Stomach smooth muscle (tissue), 2 donors: ENCODE results near the gene FOSL2.
A peak's percentile ranks its signal among the peaks of the same experiment; 100 is the strongest.

Source experiments
- H3K27ac ChIP-seq: one replicate; pipeline ENCODE4 v1.7.0; 2013; ENCODE audit warnings: mild to moderate bottlenecking, low read length, inconsistent platforms
- H3K27me3 ChIP-seq, 2 donors: one replicate each; pipeline ENCODE4 v1.7.0; 2013; ENCODE audit warnings: low read length in 2 of 2; ENCODE audit not compliant: insufficient read depth in 2 of 2, control insufficient read depth in 1 of 2
- H3K36me3 ChIP-seq, 2 donors: one replicate each; pipeline ENCODE4 v1.7.0; 2013; ENCODE audit warnings: low read length in 2 of 2; ENCODE audit not compliant: control insufficient read depth in 2 of 2, insufficient read depth in 2 of 2
- H3K4me1 ChIP-seq: one replicate; pipeline ENCODE4 v1.7.0; 2013; ENCODE audit warnings: low read length; ENCODE audit not compliant: control insufficient read depth, insufficient read depth
- H3K4me3 ChIP-seq, 2 donors: one replicate each; pipeline ENCODE4 v1.7.0; 2013; ENCODE audit warnings: low read length in 2 of 2
- H3K9ac ChIP-seq, 2 donors: one replicate each; pipeline ENCODE4 v1.7.0; 2013; ENCODE audit warnings: low read length in 2 of 2, mild to moderate bottlenecking in 1 of 2
- H3K9me3 ChIP-seq, 2 donors: one replicate each; pipeline ENCODE4 v1.7.0; 2013; ENCODE audit warnings: low read length in 2 of 2; ENCODE audit not compliant: control insufficient read depth in 2 of 2
- donor health status: healthy.
- donor health status: Pancreatic carcinoma.

The FOSL2 gene

DNA sequence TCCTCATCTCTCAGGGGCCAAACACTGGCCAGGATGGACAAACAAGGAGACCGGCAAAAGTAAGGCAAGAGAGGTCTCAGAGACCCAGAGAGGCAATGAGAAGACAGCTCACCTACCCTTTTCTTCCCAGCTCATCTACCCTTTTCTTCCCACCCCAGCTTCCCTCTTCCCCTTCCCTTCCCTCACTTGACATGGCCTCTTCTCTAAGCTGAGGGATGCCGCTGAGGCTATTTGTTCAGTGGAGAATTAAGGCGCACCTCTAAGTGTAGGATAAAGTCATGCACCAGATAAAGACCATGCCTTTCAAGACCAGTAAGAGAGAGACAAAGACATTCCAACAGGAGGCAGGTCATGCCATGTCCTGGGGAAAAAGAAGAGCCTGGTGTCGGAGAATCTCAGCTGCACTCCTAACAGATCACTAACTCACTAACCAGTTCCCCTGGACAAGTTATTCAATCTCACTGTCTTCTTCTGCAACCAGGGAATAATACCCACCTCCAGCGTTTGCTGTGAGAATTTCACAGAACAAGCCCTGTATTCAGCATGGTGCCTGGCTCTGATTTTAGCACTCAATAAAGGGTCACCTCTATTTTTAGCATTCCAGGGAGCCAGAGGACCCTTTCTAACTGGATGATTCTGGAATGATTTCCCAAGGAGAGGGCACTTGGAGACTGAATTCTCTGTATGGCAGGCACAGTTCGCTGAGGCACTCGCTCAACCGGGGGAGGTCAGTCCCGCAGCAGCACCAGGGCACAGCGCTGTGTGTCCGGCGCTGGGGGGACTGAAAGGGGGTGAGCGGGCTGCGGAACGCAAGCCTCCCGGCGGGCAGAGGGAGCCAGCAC, 3.0 kb upstream of the FOSL2 start:
- Histone ChIP-seq H3K9ac (peak overlapping the region; percentile 84 to 98), H3K4me3 (peak overlapping the region; percentile 58 to 95)

DNA sequence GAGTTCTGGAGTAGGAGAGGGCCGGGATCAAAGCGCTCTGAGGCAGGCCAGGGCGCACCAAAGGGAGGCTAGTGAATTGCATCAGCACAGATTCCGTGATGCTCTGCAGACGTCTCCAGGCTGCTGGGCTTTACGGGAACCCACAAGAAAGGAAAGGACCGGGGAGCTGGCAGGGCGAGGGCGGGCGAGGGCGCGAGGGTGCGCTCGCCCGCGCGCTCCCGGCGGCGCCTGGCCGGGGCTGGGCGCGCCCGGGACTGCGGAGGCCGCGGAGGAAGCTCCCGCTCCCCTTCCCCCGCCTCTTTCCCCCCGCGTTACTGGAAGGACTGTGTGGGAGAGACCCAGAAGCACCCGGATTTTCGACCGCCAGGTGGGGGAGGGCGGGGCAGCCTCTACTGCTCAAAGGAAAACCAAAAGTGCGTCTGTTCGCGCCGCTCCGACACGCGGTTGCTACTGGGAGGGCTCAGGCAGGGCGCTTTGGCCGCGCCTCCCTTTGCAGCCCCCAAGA, 2.4 kb upstream of the FOSL2 start:
- peaks cover 20% of the 10 kb centered on the region for H3K4me1 ChIP-seq
- no peaks in the 10 kb centered on the region for H3K27me3 ChIP-seq
- H3K9me3 ChIP-seq, result no peaks in the 10 kb centered on the region
- H3K9ac ChIP-seq, result peak overlapping the region; percentile 98 to 99
- peak overlapping the region; percentile 71 to 95 for H3K4me3 ChIP-seq
- peaks cover 0 to 3% of the 10 kb centered on the region in 2 donors for H3K36me3 ChIP-seq
- H3K27ac ChIP-seq, result peak overlapping the region; percentile 100

More for the DNA sequence above, 3.0 kb upstream of the FOSL2 start:
- no peaks in the 10 kb centered on the region for H3K9me3 ChIP-seq
- no peaks in the 10 kb centered on the region for H3K36me3 ChIP-seq
- no peaks in the 10 kb centered on the region for H3K27me3 ChIP-seq
- peak overlapping the region; percentile 100 for H3K27ac ChIP-seq
- H3K4me1 ChIP-seq, result peaks cover 18% of the 10 kb centered on the region

DNA sequence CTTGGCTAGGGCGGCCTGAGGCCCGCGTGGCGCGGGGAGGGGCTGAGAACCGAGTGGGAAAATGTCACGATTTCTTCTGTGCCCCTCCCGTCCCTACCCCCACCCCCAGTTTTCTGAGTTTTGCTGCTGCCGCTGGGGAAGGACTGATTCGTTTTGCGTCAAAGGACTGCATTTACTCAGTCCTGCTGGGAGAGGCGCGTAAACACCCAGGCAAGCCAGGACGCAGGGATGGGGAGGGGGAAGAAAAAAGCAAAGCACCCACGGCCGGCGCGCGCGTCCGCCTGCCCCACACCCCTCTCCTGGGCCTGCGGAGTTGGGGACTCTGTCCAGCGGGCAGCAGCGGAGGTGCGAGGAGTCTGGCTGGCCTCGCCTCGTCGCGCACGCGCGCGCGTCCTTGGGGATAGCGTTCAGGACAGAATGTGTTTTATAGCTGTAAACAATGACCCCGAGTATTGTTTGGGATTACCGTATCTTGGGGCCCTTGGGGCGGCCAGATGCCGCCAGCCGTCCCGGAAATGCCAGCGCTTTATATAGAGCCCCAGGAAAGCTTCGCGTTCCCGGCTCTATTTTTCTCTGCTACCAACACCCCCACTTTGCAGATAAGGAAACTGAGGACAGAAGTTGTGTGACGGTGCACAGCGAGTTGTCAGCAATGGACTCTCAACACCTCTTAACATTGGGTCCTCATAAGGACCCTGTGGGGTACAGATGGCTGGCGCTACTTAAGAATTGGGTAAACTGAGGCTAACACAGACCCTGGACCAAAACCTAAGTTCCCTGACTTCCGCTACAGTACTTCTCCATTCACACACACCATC, 1.7 kb upstream of the FOSL2 start:
- H3K4me1 ChIP-seq, result peaks cover 26% of the 10 kb centered on the region
- H3K9me3 ChIP-seq, result no peaks in the 10 kb centered on the region
- H3K9ac ChIP-seq, result peak overlapping the region; percentile 98 to 99
- peak overlapping the region; percentile 100 for H3K27ac ChIP-seq
- peaks cover 0 to 8% of the 10 kb centered on the region in 2 donors for H3K36me3 ChIP-seq
- H3K4me3 ChIP-seq, result peak overlapping the region; percentile 71 to 95
- H3K27me3 ChIP-seq, result no peaks in the 10 kb centered on the region

DNA sequence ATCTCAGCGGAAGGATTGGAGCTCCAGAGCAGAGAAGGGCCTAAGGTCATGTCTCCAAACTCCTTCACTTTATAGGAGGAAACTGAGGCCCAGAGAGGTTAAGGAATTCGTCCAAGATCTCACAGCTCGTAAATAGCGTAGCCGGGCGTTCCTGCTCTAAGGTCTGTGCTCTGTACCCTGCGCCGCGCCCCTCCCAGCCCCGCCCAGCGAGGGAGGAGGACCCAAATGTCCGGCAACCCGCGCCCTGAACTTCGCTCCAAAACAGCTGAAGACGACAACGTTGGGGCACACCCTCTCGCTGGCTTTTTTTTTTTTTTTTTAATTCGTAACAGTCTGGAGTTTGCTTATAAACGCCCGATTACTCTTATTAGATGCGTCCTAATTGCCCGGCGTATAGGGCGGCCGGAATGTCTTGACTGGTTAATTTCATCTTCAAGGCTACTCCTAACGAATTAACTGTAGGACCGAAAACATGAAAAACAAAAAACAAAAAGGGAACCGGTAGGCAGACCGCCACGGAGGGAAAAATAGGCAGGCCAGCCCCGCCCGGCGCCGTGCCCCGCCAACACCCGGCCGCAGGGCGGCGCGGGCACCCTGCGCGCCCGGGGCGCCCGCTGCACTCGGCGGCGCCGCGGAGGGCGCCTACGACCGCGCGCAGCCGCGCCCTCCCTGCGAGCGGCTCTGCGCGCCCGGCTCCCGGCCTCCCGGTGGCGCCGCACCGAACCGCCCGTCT, 928 bp upstream of the FOSL2 start:
- no peaks in the 10 kb centered on the region for H3K9me3 ChIP-seq
- peak overlapping the region; percentile 71 to 95 for H3K4me3 ChIP-seq
- H3K4me1 ChIP-seq, result peaks cover 32% of the 10 kb centered on the region
- peak overlapping the region; percentile 98 to 99 for H3K9ac ChIP-seq
- peak overlapping the region; percentile 100 for H3K27ac ChIP-seq
- no peaks in the 10 kb centered on the region for H3K27me3 ChIP-seq
- peaks cover 0 to 8% of the 10 kb centered on the region in 2 donors for H3K36me3 ChIP-seq

DNA sequence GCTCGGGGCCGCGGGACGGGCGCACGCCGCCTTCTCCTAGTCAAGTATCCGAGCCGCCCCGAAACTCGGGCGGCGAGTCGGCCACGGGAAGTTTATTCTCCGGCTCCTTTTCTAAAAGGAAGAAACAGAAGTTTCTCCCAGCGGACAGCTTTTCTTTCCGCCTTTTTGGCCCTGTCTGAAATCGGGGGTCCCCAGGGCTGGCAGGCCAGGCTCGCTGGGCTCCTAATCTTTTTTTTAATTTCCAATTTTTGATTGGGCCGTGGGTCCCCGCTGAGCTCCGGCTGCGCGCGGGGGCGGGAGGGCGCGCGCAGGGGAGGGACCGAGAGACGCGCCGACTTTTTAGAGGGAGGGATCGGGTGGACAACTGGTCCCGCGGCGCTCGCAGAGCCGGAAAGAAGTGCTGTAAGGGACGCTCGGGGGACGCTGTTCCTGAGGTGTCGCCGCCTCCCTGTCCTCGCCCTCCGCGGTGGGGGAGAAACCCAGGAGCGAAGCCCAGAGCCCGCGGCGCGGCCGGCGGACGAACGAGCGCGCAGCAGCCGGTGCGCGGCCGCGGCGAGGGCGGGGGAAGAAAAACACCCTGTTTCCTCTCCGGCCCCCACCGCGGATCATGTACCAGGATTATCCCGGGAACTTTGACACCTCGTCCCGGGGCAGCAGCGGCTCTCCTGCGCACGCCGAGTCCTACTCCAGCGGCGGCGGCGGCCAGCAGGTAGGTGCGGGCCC, 617 bp downstream of the FOSL2 start:
- no peaks in the 10 kb centered on the region for H3K27me3 ChIP-seq
- no peaks in the 10 kb centered on the region for H3K9me3 ChIP-seq
- peak overlapping the region; percentile 100 for H3K27ac ChIP-seq
- peak overlapping the region; percentile 95 to 98 for H3K4me3 ChIP-seq
- H3K4me1 ChIP-seq, result peaks cover 43% of the 10 kb centered on the region
- H3K36me3 ChIP-seq, result peaks cover 0 to 8% of the 10 kb centered on the region in 2 donors
- peak overlapping the region; percentile 95 to 98 for H3K9ac ChIP-seq

DNA sequence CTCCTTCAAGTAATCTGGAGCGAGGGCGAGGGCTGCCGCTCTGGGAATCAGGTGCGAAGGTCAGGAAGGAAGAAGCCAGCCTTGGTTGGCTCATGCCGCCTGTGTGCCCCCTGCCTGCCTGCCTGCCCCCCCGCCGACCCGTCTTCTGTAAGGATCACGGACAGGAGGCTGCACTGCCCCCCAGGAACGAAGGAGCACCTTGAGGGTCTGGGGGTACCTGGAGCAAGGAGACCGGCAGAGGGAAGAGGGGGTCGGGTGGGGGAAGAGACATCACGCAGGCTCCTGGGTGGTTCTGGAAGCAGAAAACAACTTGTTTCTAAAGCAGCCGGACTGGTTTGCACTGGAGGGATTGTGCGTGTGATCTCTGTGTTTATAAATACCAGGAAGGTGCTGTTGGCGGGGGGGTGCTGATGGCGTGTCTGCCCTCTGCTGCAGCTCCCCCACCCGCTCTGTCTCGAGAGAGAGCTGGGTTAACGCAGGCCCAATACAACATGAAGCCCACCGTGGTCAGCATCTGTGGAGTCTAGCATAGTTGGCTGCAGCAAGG, 1.7 kb downstream of the FOSL2 start:
- Histone ChIP-seq H3K27me3 (no peaks in the 10 kb centered on the region), H3K9me3 (no peaks in the 10 kb centered on the region), H3K4me1 (peaks cover 52% of the 10 kb centered on the region), H3K27ac (peak overlapping the region; percentile 100), H3K4me3 (peak overlapping the region; percentile 95 to 98), H3K36me3 (peaks cover 0 to 12% of the 10 kb centered on the region in 2 donors), H3K9ac (peak overlapping the region; percentile 95 to 98)

DNA sequence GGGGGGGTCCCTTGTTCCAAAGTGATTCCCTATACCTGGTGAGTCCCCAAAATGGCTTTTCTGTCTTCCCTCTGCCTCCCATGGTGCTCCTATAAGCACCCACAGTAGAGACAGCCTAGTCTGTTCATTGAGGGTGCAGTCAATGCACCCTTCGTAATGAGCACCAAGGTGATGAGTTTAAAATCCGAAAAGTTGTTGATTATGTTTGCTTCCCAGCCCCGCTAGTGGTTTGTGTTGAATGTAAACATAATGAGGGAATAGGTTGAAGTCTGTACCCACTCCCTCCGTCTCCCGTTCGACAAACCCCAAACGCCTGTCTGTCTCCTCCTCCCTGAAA, 2.3 kb downstream of the FOSL2 start:
- H3K27ac ChIP-seq, result peak overlapping the region; percentile 100
- no peaks in the 10 kb centered on the region for H3K9me3 ChIP-seq
- H3K4me3 ChIP-seq, result peak overlapping the region; percentile 95 to 98
- no peaks in the 10 kb centered on the region for H3K27me3 ChIP-seq
- peaks cover 0 to 12% of the 10 kb centered on the region in 2 donors for H3K36me3 ChIP-seq
- peaks cover 53% of the 10 kb centered on the region for H3K4me1 ChIP-seq
- peak overlapping the region; percentile 95 to 98 for H3K9ac ChIP-seq

DNA sequence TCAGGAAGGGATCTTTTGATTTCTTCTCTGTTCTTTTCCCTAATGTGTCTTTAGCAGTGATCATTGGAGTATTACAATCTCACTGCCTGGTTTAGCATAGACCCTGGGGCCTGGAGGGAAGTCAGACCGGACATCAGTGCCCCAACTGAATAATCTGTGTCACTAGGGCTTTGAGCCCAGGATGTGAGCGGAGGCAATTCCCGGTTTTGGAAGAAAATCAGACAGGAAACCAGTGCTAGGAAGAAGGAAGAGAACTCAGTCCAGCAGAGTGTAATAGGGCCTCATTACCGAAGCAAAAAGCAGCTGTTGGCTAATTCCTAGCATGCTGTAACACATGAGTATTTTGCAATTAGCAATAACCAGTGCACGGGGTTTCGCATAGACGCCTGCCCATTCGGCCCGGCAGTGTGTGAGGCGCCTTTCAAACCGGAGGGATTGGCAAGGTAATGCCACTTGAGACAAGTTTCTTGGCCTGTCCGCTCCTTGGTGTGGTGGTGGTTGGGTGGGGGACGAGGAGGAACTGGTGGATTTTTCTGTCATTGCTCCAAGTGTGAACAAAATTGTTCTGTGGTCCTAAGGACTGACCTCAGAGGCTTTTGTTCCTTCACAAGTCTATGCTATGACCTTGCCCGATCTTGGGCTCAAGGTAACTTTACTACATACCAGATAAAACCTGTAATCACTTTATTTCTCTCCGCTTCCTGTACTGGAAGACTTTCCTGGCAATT, 2.8 kb downstream of the FOSL2 start:
- Histone ChIP-seq H3K27ac (peak overlapping the region; percentile 100), H3K9ac (peak overlapping the region; percentile 95 to 98), H3K9me3 (no peaks in the 10 kb centered on the region), H3K36me3 (peaks cover 0 to 12% of the 10 kb centered on the region in 2 donors), H3K4me3 (peak overlapping the region; percentile 95 to 98), H3K4me1 (peaks cover 54% of the 10 kb centered on the region), H3K27me3 (no peaks in the 10 kb centered on the region)

DNA sequence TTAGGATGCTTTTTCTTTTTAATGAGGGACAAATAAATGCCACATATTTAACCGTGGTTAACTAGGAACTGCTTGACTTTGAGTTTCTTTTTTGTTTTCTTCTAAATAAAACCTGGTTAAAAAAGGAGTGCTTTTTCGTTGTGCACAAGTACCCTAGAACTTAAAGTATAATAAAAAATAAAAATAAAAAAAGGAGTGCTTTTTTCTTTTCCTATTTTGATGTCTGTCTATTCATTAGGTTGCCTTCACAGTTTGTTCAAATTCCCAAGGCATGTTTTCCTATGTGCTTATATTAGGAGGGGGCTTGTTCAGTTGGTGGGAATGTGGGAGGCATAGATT, 4.4 kb downstream of the FOSL2 start:
- Histone ChIP-seq H3K27me3 (no peaks in the 10 kb centered on the region), H3K36me3 (peaks cover 2 to 12% of the 10 kb centered on the region in 2 donors), H3K4me1 (peaks cover 61% of the 10 kb centered on the region), H3K9me3 (no peaks in the 10 kb centered on the region), H3K27ac (peak overlapping the region; percentile 100), H3K4me3 (peak overlapping the region; percentile 95 to 98), H3K9ac (peak overlapping the region; percentile 95 to 98)
